RWPE1 (cell line): ENCODE measurements around the gene SLC9A1.

ENCODE experiments used
- CTCF ChIA-PET: fragments of 350-600 bp; sonication (Branson Sonifier 250); formaldehyde crosslinking; extraction: SDS; loops from one replicate; lab custom pipeline; 2021; lab: Yijun Ruan, JAX
- POLR2A ChIA-PET: fragments of 400-600 bp; formaldehyde crosslinking; extraction: SDS; loops from one replicate; lab custom pipeline; 2020; ENCODE audit warnings: antibody characterized with exemption; ENCODE audit not compliant: low non-redundant PET; lab: Yijun Ruan, JAX
- DNase-seq: peaks from one replicate; pipeline ENCODE4 v3.0.0; 2012; ENCODE audit warnings: low spot score
- H3K27ac ChIP-seq: fragments of 450-650 bp; 2 replicates; pipeline ENCODE4 v1.5.1; 2017
- CTCF ChIP-seq: fragments of 450-650 bp; conservative IDR thresholded peaks from 2 replicates; pipeline ENCODE4 v1.5.1; 2017; ENCODE audit warnings: low read depth, mild to moderate bottlenecking

Gene SLC9A1

GRCh38 chr1:27101696-27102095, 53.2 kb downstream of the SLC9A1 start:
- CTCF ChIA-PET: interaction anchor here (0.7 to 9.7 kb wide), 7 partner anchors 10 to 193 kb away, joined by 3 to 166 read pairs (median 7); no protein-coding TSS in a partner anchor
- POLR2A ChIA-PET: interaction anchor here (0.5 kb wide), 1 partner anchor 52 kb away, joined by 3 read pairs; no protein-coding TSS in a partner anchor
- no peak for DNase-seq
- peak overlapping the region; percentile 96 for H3K27ac ChIP-seq
- no peak for TF ChIP-seq CTCF

GRCh38 chr1:27101054-27101491, 53.9 kb downstream of the SLC9A1 start:
- ChIA-PET POLR2A (interaction anchor here (0.5 kb wide), 1 partner anchor 53 kb away, joined by 3 read pairs; no protein-coding TSS in a partner anchor), CTCF (interaction anchor here (1.0 to 9.7 kb wide), 2 partner anchors 56 to 195 kb away, joined by 5 to 166 read pairs; no protein-coding TSS in a partner anchor)
- TF ChIP-seq CTCF: no peak
- no peak for DNase-seq
- peak overlapping the region; percentile 96 for H3K27ac ChIP-seq

- POLR2A ChIA-PET: no interaction called here
- DNase-seq: no peak
These were observed 54.4 kb downstream of the SLC9A1 start for GRCh38 chr1:27100335-27101053.

GRCh38 chr1:27099587-27100334, 55.2 kb downstream of the SLC9A1 start:
- H3K27ac ChIP-seq: peak overlapping the region; percentile 96
- POLR2A ChIA-PET: no interaction called here
- TF ChIP-seq CTCF: no peak
- CTCF ChIA-PET: interaction anchor here (0.6 to 9.7 kb wide), 5 partner anchors 55 to 296 kb away, joined by 3 to 166 read pairs (median 5); no protein-coding TSS in a partner anchor
- DNase-seq: peak; percentile 47

More at GRCh38 chr1:27100335-27101053, 54.4 kb downstream of the SLC9A1 start:
- CTCF ChIA-PET: interaction anchor here (0.6 to 9.7 kb wide), 5 partner anchors 56 to 824 kb away, joined by 3 to 166 read pairs (median 5); no protein-coding TSS in a partner anchor
- H3K27ac ChIP-seq: peak overlapping the region; percentile 96
- no peak for TF ChIP-seq CTCF

GRCh38 chr1:27099135-27099586, 55.8 kb downstream of the SLC9A1 start:
- DNase-seq: no peak
- TF ChIP-seq CTCF: no peak
- H3K27ac ChIP-seq: peak overlapping the region; percentile 96
- CTCF ChIA-PET: interaction anchor here (0.6 to 9.7 kb wide), 3 partner anchors 54 to 252 kb away, joined by 3 to 166 read pairs (median 8); no protein-coding TSS in a partner anchor
- POLR2A ChIA-PET: no interaction called here
